NCI-H1436 treated with DMSO at 0.1 percent for 48 hours (cell line): ENCODE data around the gene THSD7B.
"Not testable (repeated sequence)": the region's sequence is repeated elsewhere in the genome, so short reads cannot be mapped to it uniquely, and the experiment has no call there.

ENCODE experiments used
- DNase-seq: peaks from one replicate; lab custom pipeline; 2025; lab: John Stamatoyannopoulos, UW

The THSD7B gene

DNA sequence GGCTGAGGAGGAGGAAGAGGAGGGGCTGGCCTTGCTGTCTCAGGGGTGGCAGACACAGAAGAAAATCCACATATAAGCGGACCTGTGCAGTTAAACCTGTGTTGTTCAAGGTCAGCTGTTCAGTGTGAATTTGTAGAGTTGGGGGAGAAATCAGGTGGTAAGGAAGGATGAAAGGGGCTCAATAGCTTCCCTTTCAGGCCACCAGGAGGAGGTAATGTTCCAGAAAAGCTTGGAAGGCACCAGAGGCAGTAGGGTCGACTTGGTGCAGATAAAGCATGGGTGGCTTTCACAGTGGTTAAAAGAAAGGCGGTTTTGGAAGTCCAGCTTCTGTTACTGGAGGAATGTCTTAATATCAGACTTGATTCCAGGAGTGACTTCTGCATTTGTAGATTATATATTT, 167.4 kb downstream of the THSD7B start:
- no peak for DNase-seq

DNA sequence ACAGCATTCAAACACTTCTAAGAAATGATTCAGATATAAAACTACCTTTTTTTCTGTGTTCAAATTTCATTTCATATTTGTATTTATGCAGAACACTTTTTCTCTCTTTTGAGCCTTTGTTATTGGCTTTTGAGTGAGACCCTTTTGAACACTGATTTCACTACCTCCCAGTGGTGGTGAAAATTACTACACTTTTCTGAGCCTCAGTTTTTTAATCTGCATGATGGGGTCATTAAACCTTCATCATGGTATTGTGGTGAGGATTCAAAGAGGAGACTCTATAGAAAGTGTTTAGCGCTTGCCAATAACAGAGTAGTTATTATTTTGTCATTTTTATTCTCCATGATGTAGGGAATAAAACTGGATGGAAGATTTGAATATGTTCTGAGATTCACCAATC, 169.8 kb downstream of the THSD7B start:
- DNase-seq, result no peak

DNA sequence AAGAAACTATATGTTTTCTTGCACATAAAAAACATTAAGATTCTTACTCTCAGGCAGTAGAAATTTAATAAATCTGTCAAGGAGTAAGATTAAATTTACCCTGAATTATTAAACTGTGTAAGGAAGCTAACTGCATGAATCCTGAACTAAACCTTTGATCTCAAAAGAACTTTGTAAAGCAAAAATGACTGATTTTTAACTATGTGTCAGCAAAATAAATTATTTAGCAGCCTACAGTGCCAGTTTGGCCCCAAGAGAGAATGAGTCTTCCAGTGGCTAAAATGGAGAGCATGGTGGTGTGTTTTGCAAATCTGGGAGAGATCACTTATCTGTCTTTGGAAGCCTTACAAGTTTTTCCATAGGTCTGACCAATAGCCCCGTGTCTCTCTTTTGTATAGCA, 190.7 kb downstream of the THSD7B start:
- DNase-seq, result no peak

DNA sequence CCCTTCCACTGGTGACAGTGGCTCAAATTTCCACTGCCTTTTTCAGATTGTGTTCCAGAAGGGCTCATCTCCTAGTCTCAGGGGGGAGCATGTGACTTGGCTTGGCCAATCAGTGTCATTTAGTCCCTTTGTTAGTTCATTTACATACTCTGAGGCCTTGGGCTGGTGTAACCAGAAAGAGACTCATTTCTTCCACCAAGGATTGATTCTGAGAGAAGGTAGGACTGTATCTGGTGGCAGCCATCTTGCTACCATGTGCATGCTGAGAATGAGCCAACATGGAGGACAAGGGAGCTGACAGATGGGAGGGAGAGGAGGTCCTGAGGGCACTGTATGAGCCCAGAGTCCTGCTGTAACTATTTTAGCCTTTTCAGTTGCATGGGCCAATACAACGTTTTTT, 191.7 kb downstream of the THSD7B start:
- no peak for DNase-seq

DNA sequence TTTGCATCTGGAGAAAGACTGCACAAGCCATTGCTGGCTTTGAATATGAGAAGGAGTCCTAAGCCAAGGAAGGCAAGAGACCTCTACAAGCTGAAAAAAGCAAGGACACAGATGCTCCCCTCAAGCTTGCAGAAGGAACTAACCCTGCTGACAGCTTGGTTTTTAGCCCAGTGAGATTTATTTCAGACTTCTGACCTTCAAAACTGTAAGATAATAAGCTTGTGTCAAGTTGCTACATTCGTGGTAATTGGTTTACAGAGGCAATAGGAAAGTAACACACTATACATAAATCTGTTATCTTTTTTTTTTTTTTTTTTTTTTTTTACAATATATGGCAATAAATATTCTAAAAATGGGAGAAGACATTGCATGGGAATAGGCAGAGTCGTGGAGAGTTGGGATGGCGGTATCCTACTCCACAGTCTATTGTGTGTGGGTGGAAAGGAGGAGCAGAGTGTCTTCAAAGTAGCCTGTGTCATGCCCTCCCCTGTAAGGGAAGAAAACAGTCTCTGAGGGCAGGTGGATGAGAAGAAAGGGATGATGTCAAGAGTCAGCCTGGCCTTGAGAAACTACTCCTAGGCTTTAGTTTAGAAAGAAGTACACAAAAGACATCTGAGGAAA, 196.9 kb downstream of the THSD7B start:
- no peak for DNase-seq

DNA sequence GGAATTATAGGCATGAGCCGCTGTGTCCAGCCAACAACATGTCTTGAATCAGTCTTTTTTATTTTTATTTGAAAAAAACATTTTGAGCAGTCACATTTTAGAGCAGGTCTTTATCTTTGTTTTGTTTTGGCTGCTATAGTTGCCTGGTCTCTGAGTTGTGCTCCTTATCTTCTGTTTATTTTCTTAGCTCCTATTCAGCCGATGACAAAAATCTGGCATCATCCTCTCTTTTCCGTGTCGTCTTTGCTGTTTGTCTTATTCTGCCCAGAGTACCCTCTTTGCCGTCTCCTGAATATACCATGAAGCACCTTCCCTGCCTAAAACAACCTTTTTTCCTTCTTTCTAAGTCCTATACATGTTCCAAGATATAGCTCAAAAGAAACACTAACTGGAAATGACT, 201.1 kb downstream of the THSD7B start:
- DNase-seq, result no peak

DNA sequence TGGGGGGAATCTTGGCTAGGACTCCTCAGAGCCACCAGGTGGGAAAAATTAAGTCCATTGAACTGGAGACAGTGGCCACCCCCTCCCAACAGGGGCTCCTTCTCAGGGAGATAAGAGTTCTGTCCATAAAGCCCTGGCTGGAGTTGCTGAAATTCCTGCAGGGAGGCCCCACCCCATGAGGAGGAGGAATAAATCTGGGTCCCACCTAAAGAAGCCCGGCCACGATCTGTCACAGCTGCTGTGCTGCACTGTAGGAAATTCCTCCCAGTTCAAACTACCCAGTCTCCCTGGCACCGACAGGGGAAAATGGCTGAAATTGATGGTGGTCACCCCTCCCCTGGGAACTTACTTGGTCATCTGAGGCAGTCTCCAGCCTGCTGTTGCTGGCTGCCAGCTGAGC, 215.0 kb downstream of the THSD7B start:
- no peak for DNase-seq

DNA sequence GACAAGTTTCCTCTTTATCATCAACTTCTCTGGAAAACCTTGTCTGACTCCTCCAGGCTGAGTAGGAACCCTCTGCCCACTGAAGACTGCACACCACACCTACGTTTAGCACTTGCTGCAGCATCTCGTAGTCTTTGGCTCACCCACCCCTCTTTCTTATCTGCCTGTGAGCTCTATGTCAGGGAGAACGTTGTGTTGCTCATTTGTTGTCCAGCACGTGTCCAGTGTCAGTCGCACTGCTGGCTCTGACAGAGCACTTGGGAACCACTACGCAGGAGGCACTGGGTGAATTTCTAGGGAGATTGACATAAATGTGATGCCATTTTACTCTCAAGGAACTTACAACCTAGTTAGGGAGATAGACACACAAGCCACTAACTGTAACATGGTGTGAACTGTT, 216.3 kb downstream of the THSD7B start:
- DNase-seq, result not testable (repeated sequence)

DNA sequence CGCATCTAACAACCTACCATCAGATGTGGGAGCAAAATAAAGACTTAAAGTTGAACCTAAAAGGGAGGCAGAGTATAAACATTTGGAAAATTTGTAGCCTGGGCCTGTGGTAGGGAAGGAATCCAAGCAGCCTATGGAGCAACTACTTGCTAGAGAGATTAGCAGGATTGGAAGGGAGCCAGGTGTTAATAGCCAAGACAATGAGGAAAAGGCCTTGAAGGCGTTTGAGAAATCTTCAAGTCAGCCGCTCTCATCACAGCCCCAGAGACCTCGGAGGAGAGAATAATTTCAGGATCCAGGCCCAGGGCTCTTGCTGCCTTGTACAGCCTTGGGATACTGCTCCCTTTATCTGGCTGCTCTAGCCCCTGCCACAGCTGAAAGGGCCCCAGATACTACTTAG, 219.7 kb downstream of the THSD7B start:
- no peak for DNase-seq

DNA sequence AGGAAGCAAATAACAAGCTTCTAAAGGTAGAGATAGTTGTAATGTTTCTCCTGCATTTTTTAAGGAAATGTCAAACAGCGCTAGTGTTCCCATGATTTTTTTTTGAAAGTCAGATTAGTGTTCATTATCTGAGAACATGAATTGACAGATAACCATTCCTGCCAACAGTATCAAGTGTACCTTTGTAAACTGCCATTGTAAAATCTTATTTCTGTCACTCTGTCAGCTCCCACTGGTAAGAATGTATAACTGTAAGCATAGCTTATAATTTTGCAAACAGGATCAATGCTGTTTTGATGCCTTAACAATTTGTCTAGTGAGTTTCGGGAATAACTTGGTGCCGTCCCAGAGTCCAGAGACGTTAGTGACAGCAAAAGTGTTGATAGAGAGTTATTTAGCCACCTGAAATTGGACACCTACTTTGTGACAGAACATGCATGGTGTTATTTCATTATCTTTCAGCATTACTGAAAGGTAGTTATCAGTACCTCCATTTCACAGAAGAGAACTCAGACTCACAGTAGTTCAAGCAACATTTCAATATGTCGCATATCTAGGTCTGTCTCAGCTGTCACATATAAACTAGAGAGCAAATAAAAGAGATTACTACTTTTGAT, 221.4 kb downstream of the THSD7B start:
- DNase-seq, result no peak

DNA sequence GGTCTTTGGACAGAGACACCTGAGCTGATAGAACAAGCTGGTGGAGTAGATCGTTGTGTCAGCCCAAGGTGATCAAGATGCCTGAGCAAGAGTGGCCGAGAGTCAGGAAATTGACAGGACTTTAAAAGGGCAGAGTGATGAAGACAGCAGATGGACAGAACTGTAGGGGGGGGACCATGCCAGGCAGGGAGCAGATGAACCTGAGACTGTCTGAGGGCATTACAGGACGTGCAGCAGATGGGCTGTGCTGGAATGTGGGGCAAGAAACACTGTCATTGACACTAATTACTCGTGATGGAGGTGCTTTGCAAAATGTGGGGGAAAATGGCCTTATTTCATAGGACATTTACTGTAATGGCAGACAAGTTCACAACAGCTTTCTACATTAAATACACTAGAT, 225.0 kb downstream of the THSD7B start:
- DNase-seq, result no peak

DNA sequence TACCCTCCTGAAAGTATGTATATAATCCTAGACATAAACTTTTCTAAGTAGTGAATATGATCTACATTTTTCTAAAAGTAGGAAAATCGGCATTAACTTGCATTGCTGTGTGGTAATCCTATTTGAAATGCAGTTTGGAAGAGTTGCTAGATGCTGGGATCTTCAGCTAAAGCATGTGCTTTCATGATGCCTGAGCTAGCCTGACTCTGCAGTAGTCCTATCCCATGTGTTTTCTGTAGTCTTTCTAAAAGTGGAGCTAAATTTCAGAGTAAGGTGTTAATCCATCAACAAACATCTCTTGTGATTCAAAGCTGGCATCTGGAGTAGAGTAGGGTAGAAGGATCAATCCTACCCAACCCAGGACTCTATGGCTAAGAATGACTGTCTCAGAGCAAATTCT, 229.4 kb downstream of the THSD7B start:
- DNase-seq, result no peak

DNA sequence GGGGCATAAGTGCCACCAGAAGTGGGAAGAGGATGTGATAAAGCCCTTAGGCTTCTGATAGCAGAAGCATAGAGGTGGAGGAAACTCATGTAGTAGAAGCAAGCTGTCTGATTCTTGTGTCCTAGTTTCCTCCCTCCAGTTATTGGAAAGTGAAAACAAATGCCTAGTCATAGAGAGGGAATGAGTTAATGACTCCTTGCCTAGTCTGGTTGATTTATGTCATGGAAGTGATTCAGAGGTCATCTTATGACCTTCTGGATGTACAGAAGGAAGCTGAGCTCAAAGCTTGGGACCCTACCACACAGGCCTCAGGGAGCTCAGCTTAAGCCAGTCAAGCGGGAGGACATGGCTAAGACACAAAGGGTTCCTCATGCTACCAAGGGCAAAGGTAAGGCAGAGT, 232.2 kb downstream of the THSD7B start:
- DNase-seq, result no peak

DNA sequence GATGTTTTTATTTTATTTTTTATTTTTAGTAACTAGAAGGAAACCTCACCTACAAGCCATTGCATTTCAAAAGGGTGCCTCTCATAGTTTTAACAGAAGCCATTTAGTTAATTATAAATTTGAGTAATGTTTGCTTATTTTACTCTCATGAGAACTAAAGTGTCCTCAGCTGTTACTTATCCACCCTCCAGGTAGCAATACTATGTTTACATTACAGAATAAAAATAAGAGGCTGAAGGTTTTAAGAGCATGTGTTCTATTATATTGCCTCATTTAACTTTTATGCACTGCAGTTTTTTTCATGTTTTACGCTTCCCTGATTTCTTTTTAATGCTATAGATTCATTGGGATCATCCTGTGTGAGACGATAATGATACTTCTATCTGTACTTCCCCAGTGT, 235.5 kb downstream of the THSD7B start:
- DNase-seq, result no peak

DNA sequence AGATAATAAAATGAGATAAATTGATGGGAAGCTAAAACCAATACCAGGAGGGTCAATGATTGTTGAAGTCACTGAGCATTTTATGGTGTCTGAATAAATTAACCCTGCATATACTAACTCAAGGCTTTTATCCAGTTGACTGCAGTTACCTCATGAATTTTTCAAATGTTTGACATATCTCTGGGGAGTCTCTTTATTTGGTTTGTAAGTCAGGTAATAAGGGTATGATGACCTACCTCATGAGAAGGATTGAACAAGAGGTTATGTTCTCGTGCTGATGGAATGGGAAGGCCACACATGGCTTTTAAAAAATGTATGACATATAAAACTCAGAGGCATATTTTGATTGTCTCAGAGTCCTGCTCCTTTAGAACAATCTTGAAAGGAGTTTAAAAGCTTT, 237.6 kb downstream of the THSD7B start:
- no peak for DNase-seq

DNA sequence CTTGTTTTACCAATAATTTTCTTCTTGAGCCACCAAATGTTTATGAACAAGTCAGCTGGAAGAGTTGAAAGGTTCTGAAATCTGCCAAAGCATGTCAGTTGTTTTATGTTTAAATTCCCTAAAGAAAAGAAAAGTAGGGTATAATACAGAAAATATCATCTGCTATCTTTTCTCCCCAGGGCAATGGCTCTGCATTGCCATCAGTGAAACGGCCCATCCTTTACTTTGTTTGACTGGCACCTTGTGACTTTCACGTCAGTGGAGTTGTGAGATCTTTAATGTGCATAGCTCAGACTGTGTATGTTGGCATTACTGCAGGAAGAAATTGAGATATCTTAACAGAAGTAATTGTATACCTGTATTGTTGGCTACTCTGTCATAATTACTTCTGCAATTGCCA, 239.9 kb downstream of the THSD7B start:
- DNase-seq, result no peak

DNA sequence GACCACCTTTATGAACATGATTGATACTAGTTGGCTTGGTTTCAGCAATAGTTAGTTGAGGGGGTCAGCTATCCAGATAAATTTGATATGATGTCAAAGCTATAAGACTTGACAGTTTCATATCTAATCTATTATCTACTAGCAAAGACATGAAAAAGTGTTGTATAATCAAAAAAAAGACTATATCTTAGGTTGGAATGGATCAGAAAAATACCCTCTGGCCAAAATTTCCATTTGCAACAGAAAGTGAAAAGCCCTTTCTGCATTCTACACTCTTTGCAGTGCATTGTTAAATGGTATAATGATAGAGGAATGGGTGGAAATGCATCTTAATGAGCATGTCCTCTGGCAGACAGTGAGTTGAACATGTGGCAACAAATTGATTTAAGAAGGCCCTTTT, 242.6 kb downstream of the THSD7B start:
- DNase-seq, result no peak

DNA sequence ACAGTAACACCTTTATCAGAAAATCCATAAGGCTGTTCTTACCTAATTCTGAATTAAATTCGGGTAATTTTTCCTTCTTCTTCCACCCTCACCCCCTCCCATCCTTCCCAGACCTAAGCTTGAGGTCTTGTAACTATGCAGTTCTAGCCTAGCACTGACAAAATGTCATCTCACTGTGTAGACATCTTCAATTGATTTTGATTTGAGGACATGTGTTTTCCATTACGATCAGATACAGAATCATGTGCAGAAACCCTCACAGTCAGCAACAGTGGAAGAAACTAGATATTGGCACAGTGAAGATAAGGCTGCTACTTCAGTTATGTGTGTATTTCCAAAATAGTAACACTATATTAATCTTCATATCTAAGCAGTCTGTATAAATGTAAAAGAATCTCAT, 244.6 kb downstream of the THSD7B start:
- DNase-seq, result no peak

DNA sequence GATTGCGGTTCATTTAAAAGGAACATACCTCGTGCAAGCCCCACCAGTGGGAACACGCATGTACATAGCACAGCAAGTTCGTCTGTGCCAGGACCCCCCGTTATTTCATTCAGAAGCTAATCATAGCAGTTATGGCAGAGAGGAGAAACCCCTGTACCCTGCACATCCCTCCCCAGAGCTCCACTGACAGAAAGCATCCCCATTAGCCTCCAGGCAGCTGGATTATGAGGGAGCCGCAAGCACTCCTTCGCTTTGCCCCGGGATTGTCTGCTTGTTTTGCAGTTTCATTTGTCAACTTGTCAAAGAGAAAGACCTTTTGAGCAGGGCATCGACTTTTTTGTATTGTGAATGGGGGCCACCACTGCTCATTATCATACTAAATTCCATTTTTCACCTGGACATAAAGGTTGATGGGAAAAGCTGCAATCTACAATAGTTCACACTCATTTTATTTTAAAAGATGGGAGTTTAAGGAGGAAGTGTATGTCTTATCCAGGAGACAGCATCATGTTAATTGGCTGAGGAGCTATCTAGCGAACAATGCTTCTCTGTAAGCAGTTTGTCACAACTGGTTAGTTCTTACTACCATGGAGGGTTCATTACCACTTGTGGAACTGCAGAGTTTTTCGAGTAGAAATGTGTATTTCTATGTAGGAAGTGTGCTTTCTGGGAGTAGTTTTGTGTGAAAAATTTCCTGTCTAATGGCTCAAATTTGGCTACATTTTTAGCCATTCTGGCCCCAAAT, 255.3 kb downstream of the THSD7B start:
- DNase-seq, result no peak

DNA sequence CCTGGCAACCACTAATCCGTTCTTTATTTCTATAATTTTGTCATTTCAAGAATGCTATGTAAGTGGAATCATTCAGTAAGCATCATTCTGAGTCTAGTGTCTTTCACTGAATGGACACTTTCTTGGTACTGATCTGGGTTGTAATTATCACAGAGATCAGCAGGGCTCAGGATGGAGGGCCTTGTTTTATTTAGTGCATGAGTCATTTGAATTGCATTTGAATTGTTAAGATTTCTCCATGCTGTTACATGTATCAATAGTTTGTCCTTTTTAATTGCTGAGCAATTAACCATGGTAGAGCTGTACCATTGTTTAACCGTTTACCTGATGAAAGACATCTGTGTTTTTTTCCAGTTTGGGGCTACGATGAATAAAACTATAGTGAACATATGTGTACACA, 256.4 kb downstream of the THSD7B start:
- no peak for DNase-seq

DNA sequence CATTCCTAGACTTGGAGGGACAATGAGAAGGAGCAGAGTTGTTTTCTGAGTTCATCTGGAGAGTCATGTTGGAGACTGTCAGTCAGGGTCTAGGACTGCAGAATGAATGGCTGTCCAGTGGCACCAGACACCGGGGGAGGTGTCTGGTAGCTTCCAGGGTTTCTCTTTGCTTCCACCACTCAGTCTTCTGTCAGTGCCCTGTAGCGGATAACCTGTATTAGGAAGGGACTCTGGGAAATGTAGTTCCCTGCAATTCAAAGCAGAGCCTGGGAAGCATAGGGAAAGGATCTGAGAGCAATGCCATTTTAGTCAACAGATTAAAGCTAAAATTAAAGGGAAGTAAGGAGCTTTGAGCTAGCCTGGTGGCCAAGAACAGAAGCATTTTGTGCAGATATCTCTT, 257.9 kb downstream of the THSD7B start:
- no peak for DNase-seq

DNA sequence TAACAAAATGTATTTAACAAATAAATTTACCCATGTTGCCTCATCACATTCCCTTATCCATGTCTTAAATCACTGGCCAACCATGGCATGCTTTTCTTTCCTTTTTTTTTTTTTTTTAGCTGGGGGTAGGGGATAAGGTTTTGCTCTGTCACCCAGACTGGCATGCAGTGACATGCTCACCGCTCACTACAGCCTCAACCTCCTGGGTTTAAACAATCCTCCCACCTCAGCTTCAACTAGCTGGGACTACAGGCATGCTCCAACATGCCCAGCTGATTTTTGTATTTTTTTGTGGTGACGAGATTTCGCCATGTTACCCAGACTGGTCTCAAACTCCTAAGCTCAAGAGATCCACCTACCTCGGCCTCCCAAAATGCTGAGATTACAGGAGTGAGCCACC, 266.4 kb downstream of the THSD7B start:
- DNase-seq, result no peak

DNA sequence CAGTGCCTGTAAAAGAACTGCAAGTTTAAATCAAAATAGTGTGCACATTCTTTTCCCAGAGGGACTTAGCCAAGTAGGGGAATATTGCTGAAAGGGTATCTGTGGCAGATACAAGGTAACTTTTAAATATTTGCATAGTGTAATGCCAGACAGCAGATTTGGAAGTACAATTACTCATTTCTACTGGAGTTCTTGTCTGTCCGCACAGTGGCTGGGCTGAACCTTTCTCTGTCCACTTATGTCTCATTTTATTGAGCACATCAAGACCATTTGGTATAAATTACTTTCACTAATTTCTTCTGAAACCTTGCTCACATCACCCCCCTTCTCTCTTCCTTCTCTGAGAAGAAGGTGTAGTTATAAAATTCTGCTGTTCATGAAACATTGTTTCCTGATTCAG, 271.3 kb downstream of the THSD7B start:
- DNase-seq, result no peak
